Mucosa of descending colon (tissue), 3 donors: ENCODE results near the gene IPO4. TPM values are rescaled to one million over a fixed set of nuclear protein-coding genes. Genes with fewer than 3 reads are reported as not detected.

Source experiments
- ATAC-seq: fragments of 200-7000 bp; cut with Tn5 transposase; one replicate; pipeline ENCODE4 v1.9.1; 2020; ENCODE audit warnings: mild to moderate bottlenecking, moderate library complexity
- DNase-seq, 3 donors: peaks; one replicate each; pipeline ENCODE4 v3.0.0-alpha.2; 2020
- H3K36me3 ChIP-seq: fragments of 200-600 bp; one replicate; pipeline ENCODE4 v1.8.0; 2021; ENCODE audit warnings: low read depth, mild to moderate bottlenecking
- H3K4me1 ChIP-seq: fragments of 200-600 bp; one replicate; pipeline ENCODE4 v1.8.0; 2021; ENCODE audit warnings: low read depth, mild to moderate bottlenecking
- H3K4me3 ChIP-seq: fragments of 200-600 bp; one replicate; pipeline ENCODE4 v1.8.0; 2021; ENCODE audit warnings: mild to moderate bottlenecking
- H3K9me3 ChIP-seq: fragments of 200-600 bp; one replicate; pipeline ENCODE4 v1.8.0; 2021; ENCODE audit warnings: mild to moderate bottlenecking
- intact Hi-C, 2 donors: fragments of 100-400 bp; cut with DNase I in 1 of 2; cut with micrococcal nuclease in 1 of 2; formaldehyde crosslinking; loops; one replicate each; pipeline versions ENCODE4 v1.11.0 to v1.11.1; 2022; cut with DNase I, micrococcal nuclease
- total RNA-seq, 3 donors: library from RNA; stranded (reverse); fragmentation: NEBNext Ultra II Directional in 2 of 3; extraction: Animal tissue kit (Norgen Biotek cat#: 25700) in 2 of 3; gene quantifications; one replicate each; pipeline versions ENCODE4 v1.2.1 to v1.2.4, GENCODE V29; 2021 to 2023
- TF ChIP-seq, protein P1 (sequence below): fragments of 200-600 bp; IDR thresholded peaks from one replicate; pipeline ENCODE4 v1.8.0; 2022; ENCODE audit warnings: antibody characterized with exemption, mild to moderate bottlenecking
- donor health status: DM: no; HTN: no; CAD: no; lungs with moderate emphysema.
- donor health status: DM: no; HTN: no; CAD: no.
- donor health status: DM: no; HTN: yes; CAD: no.

IPO4 gene
- total RNA-seq, 3 donors from 2014 or later, result 23.2 to 29.3 (median 26.8) TPM

DNA sequence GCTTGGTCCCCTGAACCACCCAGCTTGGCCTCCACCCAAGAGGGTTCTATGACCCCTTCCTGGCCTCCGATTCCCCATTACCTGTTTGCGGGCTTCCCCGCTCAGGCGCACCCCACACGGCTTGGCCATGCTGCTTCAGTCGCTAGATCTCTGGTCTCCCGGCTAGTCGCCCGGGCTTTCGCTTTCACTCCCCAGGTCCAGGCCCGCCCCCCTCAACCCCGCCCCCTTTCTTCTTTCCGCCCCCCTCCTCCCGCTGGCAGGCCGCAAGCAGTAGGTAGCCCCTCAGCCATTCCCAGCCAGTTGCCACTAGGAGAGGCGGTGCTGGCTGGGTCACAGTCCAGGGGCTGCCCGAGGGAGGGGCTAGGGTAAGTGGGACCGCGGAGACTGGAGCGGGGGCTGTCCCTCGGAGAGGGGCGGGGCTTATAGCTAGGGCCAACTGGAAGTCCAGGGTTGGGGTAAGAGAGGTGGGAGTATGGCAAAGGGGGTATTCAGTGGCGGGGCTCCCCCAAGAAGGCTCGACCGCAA lies 42.1 kb downstream of the IPO4 start, which contains the start of gene PSME2:
Gene PSME2 (minus strand): TSS at position 158 of the 525 bp plus-strand sequence. CDS start 29 bp downstream, at position 129.
- peak; percentile 94 to 98 (median 96) for DNase-seq
- no peaks in the 10 kb centered on the region for H3K9me3 ChIP-seq
- H3K36me3 ChIP-seq, result peaks cover 3% of the 10 kb centered on the region
- intact Hi-C loops, result no loop called here
- peak; percentile 80 for ATAC-seq
- H3K4me3 ChIP-seq, result peak within 1 kb of the TSS; percentile 84
- H3K4me1 ChIP-seq, result peaks cover 37% of the 10 kb centered on the region
- TF ChIP-seq, protein P1, sequence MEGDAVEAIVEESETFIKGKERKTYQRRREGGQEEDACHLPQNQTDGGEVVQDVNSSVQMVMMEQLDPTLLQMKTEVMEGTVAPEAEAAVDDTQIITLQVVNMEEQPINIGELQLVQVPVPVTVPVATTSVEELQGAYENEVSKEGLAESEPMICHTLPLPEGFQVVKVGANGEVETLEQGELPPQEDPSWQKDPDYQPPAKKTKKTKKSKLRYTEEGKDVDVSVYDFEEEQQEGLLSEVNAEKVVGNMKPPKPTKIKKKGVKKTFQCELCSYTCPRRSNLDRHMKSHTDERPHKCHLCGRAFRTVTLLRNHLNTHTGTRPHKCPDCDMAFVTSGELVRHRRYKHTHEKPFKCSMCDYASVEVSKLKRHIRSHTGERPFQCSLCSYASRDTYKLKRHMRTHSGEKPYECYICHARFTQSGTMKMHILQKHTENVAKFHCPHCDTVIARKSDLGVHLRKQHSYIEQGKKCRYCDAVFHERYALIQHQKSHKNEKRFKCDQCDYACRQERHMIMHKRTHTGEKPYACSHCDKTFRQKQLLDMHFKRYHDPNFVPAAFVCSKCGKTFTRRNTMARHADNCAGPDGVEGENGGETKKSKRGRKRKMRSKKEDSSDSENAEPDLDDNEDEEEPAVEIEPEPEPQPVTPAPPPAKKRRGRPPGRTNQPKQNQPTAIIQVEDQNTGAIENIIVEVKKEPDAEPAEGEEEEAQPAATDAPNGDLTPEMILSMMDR, result no peak

DNA sequence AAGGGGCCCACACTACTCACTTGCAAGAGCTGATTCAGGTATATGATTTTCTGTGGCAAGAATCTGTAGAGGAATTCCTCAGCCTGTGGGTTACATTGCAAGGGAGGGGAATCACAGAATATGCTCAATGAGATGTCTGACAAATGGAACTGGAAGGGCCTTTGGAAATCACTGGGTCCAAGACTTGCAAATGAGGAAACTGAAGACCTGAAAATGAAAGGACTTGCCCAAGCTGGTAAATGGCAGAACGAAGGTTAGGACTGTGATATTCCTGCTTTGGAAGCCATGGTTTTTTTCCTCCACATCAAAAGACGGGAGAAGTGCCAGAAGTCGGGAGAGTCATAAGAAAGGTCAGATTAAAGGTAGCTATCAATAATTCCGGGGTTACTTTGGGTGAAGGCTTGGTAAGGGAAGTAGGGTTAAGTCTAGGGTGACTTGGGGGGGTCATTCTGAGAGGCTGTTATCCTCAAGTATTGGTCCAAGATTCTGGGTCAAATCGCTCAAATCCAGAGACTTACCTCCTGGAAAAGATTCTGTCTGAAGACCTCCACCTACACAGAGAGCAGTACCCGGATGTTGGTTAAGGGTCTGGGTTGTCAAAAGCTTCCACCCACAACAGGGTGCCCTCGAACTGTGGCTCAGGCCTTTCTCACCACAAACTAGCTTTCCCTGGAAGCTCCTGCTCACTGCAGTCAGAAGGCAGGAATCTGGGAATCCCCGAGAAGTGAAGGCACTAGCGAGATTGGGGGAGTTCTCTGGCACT lies 42.7 kb downstream of the IPO4 start:
- TF ChIP-seq, protein P1, result no peak
- DNase-seq (no peak), ATAC-seq (no peak)
- H3K36me3 ChIP-seq, result peaks cover 3% of the 10 kb centered on the region
- peak overlapping the region; percentile 84 for H3K4me3 ChIP-seq
- intact Hi-C loops, result no loop called here
- peaks cover 37% of the 10 kb centered on the region for H3K4me1 ChIP-seq
- no peaks in the 10 kb centered on the region for H3K9me3 ChIP-seq

DNA sequence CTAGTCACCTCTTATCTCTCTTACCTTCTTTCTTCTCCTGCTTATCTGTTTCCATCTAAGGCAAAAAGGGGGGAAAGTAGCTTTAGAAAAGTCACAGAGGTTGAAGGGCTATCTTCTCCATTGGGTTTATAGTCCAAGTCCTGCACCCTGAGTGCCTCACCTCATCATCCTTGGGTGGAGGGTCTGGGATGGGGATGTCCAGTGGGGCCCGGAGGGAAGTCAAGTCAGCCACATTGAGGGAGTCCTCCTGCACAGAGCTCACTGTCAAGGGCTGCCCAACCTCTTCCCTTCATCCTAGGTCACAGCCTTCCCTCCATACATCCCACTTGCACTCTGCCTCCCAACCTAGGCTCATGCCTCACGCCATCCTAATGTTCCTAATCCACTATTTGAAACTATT lies 43.4 kb downstream of the IPO4 start:
- H3K4me1 ChIP-seq, result peaks cover 37% of the 10 kb centered on the region
- TF ChIP-seq, protein P1, result no peak
- H3K4me3 ChIP-seq, result no peak overlapping the region
- no peaks in the 10 kb centered on the region for H3K9me3 ChIP-seq
- no peak for ATAC-seq
- intact Hi-C loops, result no loop called here
- no peak for DNase-seq
- H3K36me3 ChIP-seq, result peaks cover 3% of the 10 kb centered on the region

DNA sequence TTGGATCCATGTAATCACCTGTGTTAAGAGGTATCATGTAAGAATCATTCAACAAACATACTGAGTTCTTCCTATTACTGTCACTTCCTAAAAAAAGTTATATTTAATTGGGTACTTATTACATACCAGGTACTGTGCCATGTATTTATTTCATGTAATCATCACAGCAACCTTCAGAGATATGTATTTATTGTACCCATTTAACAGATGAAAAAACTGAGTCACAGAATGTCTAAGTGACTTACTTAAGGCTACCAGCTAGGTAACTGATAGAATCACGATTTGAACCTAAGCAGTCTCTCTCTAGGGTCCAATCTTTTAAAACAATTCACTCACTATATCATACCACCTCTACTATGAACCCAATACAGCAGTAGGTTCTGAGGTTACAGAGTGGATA lies 44.2 kb downstream of the IPO4 start:
- no peak overlapping the region for H3K4me3 ChIP-seq
- TF ChIP-seq, protein P1, result no peak
- H3K9me3 ChIP-seq, result no peaks in the 10 kb centered on the region
- DNase-seq (no peak), ATAC-seq (no peak)
- H3K4me1 ChIP-seq, result peaks cover 45% of the 10 kb centered on the region
- intact Hi-C loops, result no loop called here
- H3K36me3 ChIP-seq, result peaks cover 3% of the 10 kb centered on the region

- intact Hi-C loops, result no loop called here
- H3K4me3 ChIP-seq, result no peak overlapping the region
- H3K36me3 ChIP-seq, result peaks cover 3% of the 10 kb centered on the region
- H3K4me1 ChIP-seq, result peaks cover 47% of the 10 kb centered on the region
- no peaks in the 10 kb centered on the region for H3K9me3 ChIP-seq
- DNase-seq, result no peak
- TF ChIP-seq, protein P1, result no peak
- no peak for ATAC-seq
Measured at GRCh38 chr14:24143511-24143910, 45.1 kb downstream of the IPO4 start.
